ENCODE results near the gene BEND3.
"Not testable (repeated sequence)": the region's sequence is repeated elsewhere in the genome, so short reads cannot be mapped to it uniquely, and the experiment has no call there.

The BEND3 gene

GRCh38 chr6:107033126-107033525, 82.2 kb downstream of the BEND3 start:
- no peak for DNase-seq (ENCODE audit: low read depth)

GRCh38 chr6:107032051-107032450, 83.3 kb downstream of the BEND3 start:
- no peak for DNase-seq (ENCODE audit: low read depth)

- DNase-seq (ENCODE audit: low read depth): no peak
Observed at GRCh38 chr6:107030151-107030550, 85.2 kb downstream of the BEND3 start.

GRCh38 chr6:107026965-107027364, 88.3 kb downstream of the BEND3 start:
- DNase-seq (ENCODE audit: low read depth): no peak

- DNase-seq (ENCODE audit: low read depth): no peak
Observed at GRCh38 chr6:107021446-107022185, 93.7 kb downstream of the BEND3 start.

GRCh38 chr6:107020239-107020638, 95.1 kb downstream of the BEND3 start:
- DNase-seq (ENCODE audit: low read depth): no peak

GRCh38 chr6:107019628-107020027, 95.7 kb downstream of the BEND3 start:
- DNase-seq (ENCODE audit: low read depth): not testable (repeated sequence)

- DNase-seq (ENCODE audit: low read depth): no peak
Observed at GRCh38 chr6:107019047-107019446, 96.3 kb downstream of the BEND3 start.

All from iris pigment epithelial cell (primary cell).